Islet of Langerhans (tissue), 1 donor: Measurements from ENCODE around the gene SERPING1.

Source experiments
- FAIRE-seq: peaks from one replicate; lab custom pipeline; 2011; peaks lifted over from hg19 to GRCh38; lab: Jason Lieb, UNC

SERPING1 gene

GRCh38 chr11:57652662-57653061, 55.2 kb downstream of the SERPING1 start:
- FAIRE-seq = no peak

- FAIRE-seq = no peak
Measured at GRCh38 chr11:57653163-57653562, 55.7 kb downstream of the SERPING1 start.

GRCh38 chr11:57656885-57657193, 59.4 kb downstream of the SERPING1 start:
- FAIRE-seq = no peak

GRCh38 chr11:57657194-57658022, 59.9 kb downstream of the SERPING1 start, which contains the start of gene CLP1:
Gene CLP1, plus strand, starts transcription at chr11:57657762. Its CDS starts 1,715 bp downstream, at chr11:57659477.
- no peak for FAIRE-seq

- FAIRE-seq = no peak
Measured at GRCh38 chr11:57658023-57658361, 60.5 kb downstream of the SERPING1 start.

GRCh38 chr11:57659669-57660068, 62.2 kb downstream of the SERPING1 start:
- FAIRE-seq = no peak

GRCh38 chr11:57662893-57663292, 65.4 kb downstream of the SERPING1 start:
- FAIRE-seq = no peak

- no peak for FAIRE-seq
Measured at GRCh38 chr11:57663975-57664374, 66.5 kb downstream of the SERPING1 start.
